Thyroid gland (tissue), 4 donors: Measurements from ENCODE around the gene CTU1. TPM values are rescaled to one million over a fixed set of nuclear protein-coding genes. Genes with fewer than 3 reads are reported as not detected.
A peak's percentile ranks its signal among the peaks of the same experiment; 100 is the strongest.

Source experiments
- DNase-seq, 2 donors: peaks; one replicate each; pipeline ENCODE4 v3.0.0-alpha.2; 2019
- H3K27ac ChIP-seq, 3 donors: fragments of 200-600 bp; sonication (generic); 1 replicate in 2 of 3; 2 replicates in 1 of 3; pipeline ENCODE4 v1.5.1; 2016 to 2019; ENCODE audit warnings: mild to moderate bottlenecking in 1 of 3, moderate library complexity in 1 of 3
- H3K27me3 ChIP-seq: fragments of 200-600 bp; sonication (generic); one replicate; pipeline ENCODE4 v1.5.1; 2019
- H3K36me3 ChIP-seq, 2 donors: fragments of 200-600 bp; sonication (generic); one replicate each; pipeline ENCODE4 v1.5.1; 2016 to 2019
- H3K4me1 ChIP-seq, 2 donors: fragments of 200-600 bp; sonication (generic); one replicate each; pipeline ENCODE4 v1.5.1; 2017 to 2019
- H3K4me3 ChIP-seq, 3 donors: fragments of 200-600 bp; sonication (generic); replicated peaks in 1 of 3; 1 replicate in 2 of 3; 2 replicates in 1 of 3; pipeline ENCODE4 v1.5.1; 2016; ENCODE audit warnings: mild to moderate bottlenecking in 1 of 3
- H3K9me3 ChIP-seq: fragments of 200-600 bp; sonication (generic); one replicate; pipeline ENCODE4 v1.5.1; 2017
- CTCF ChIP-seq, 6 experiments: fragments of 200-600 bp in 3 of 6; fragments of 450-650 bp in 3 of 6; sonication (generic) in 3 of 6; IDR thresholded peaks; one replicate each; pipeline ENCODE4 v1.5.1; 2016 to 2019; ENCODE audit warnings: antibody characterized with exemption in 6 of 6, mild to moderate bottlenecking in 2 of 6, inconsistent platforms in 1 of 6, moderate library complexity in 1 of 6
- POLR2A ChIP-seq, 2 donors: fragments of 450-650 bp; IDR thresholded peaks; one replicate each; pipeline ENCODE4 v1.6.1; 2017; ENCODE audit warnings: antibody characterized with exemption in 2 of 2, mild to moderate bottlenecking in 2 of 2, moderate library complexity in 1 of 2
- WGBS, 2 donors: methylation state at CpG; one replicate each; pipeline ENCODE4 v1.1.5; 2017; 5-methylcytosine and 5-hydroxymethylcytosine counted together
- intact Hi-C: fragments of 100-400 bp; cut with DNase I; formaldehyde crosslinking; loops from one replicate; pipeline ENCODE4 v1.15.1; 2023
- total RNA-seq, 4 donors: library from RNA; depleted of rRNA; stranded (reverse); fragments of >200 nt; gene quantifications; one replicate each; pipeline ENCODE4 v1.2.3, GENCODE V29; 2016

The CTU1 gene
- total RNA-seq, 4 donors from 2014 or later, result 7.5 to 13.6 (median 9.3) TPM

- intact Hi-C loops, result no loop called here
- Histone ChIP-seq H3K27ac (no peak within 1 kb of the TSS), H3K4me3 (no peak within 1 kb of the TSS), H3K4me1 (peaks cover 0 to 7% of the 10 kb centered on the region in 2 donors), H3K36me3 (no peaks in the 10 kb centered on the region), H3K9me3 (no peaks in the 10 kb centered on the region), H3K27me3 (no peaks in the 10 kb centered on the region)
- peak in 1 of 2 donors; percentile 20 for DNase-seq
- 65 to 66% methylated on average over 10 to 13 of the region's 14 CpGs for WGBS, 2 donors
- TF ChIP-seq CTCF (IDR thresholded peaks at IDR 0.05), result no peak
- no peak for TF ChIP-seq POLR2A (IDR thresholded peaks at IDR 0.05)
Observed at GRCh38 chr19:51124729-51125128, 16.5 kb upstream of the CTU1 start, which contains the start of gene SIGLEC9. TSS of gene SIGLEC9 (plus strand) at chr19:51124906. CDS start at chr19:51124975, 69 bp downstream.

GRCh38 chr19:51124216-51124615 is 16.0 kb upstream of the CTU1 start:
- peaks cover 0 to 7% of the 10 kb centered on the region in 2 donors for H3K4me1 ChIP-seq
- H3K27ac ChIP-seq, result no peak overlapping the region
- WGBS, 2 donors, result 82 to 85% methylated on average over 6 to 8 of the region's 9 CpGs
- TF ChIP-seq CTCF (IDR thresholded peaks at IDR 0.05) (no peak), POLR2A (IDR thresholded peaks at IDR 0.05) (no peak)
- no peaks in the 10 kb centered on the region for H3K9me3 ChIP-seq
- H3K36me3 ChIP-seq, result no peaks in the 10 kb centered on the region
- DNase-seq, result no peak
- H3K4me3 ChIP-seq, result no peak overlapping the region
- no peaks in the 10 kb centered on the region for H3K27me3 ChIP-seq
- intact Hi-C loops, result no loop called here

- no peak for DNase-seq
- H3K9me3 ChIP-seq, result no peaks in the 10 kb centered on the region
- peaks cover 0 to 6% of the 10 kb centered on the region in 2 donors for H3K4me1 ChIP-seq
- H3K27ac ChIP-seq, result no peak overlapping the region
- intact Hi-C loops, result no loop called here
- no peak overlapping the region for H3K4me3 ChIP-seq
- TF ChIP-seq CTCF (IDR thresholded peaks at IDR 0.05) (no peak), POLR2A (IDR thresholded peaks at IDR 0.05) (no peak)
- no peaks in the 10 kb centered on the region for H3K36me3 ChIP-seq
- no peaks in the 10 kb centered on the region for H3K27me3 ChIP-seq
- WGBS, 2 donors, result 72 to 84% methylated on average over 9 of the region's 9 CpGs
Observed at GRCh38 chr19:51123802-51124201, 15.6 kb upstream of the CTU1 start.

- intact Hi-C loops, result no loop called here
- WGBS, 2 donors, result 55 to 67% methylated on average over 6 of the region's 6 CpGs
- Histone ChIP-seq H3K4me3 (no peak overlapping the region), H3K4me1 (peaks cover 0 to 1% of the 10 kb centered on the region in 2 donors), H3K27me3 (no peaks in the 10 kb centered on the region), H3K36me3 (no peaks in the 10 kb centered on the region), H3K9me3 (no peaks in the 10 kb centered on the region), H3K27ac (no peak overlapping the region)
- DNase-seq, result no peak
- no peak for TF ChIP-seq CTCF (IDR thresholded peaks at IDR 0.05)
- TF ChIP-seq POLR2A (IDR thresholded peaks at IDR 0.05), result no peak
Observed at GRCh38 chr19:51123381-51123800, 15.2 kb upstream of the CTU1 start.

GRCh38 chr19:51122112-51122981 is 14.1 kb upstream of the CTU1 start:
- Histone ChIP-seq H3K4me3 (no peak overlapping the region), H3K9me3 (no peaks in the 10 kb centered on the region), H3K36me3 (no peaks in the 10 kb centered on the region), H3K4me1 (no peaks in the 10 kb centered on the region), H3K27ac (no peak overlapping the region), H3K27me3 (no peaks in the 10 kb centered on the region)
- TF ChIP-seq POLR2A (IDR thresholded peaks at IDR 0.05) (no peak), CTCF (IDR thresholded peaks at IDR 0.05) (no peak)
- 63 to 67% methylated on average over 21 to 22 of the region's 22 CpGs for WGBS, 2 donors
- no peak for DNase-seq
- intact Hi-C loops, result no loop called here
